ENCODE data around the gene AMIGO1. TPM values are rescaled to one million over a fixed set of nuclear protein-coding genes. Genes with fewer than 3 reads are reported as not detected.
A peak's percentile ranks its signal among the peaks of the same experiment; 100 is the strongest.

AMIGO1 gene
- total RNA-seq, 1 experiment from 2014 or later = 0.51 TPM

DNA sequence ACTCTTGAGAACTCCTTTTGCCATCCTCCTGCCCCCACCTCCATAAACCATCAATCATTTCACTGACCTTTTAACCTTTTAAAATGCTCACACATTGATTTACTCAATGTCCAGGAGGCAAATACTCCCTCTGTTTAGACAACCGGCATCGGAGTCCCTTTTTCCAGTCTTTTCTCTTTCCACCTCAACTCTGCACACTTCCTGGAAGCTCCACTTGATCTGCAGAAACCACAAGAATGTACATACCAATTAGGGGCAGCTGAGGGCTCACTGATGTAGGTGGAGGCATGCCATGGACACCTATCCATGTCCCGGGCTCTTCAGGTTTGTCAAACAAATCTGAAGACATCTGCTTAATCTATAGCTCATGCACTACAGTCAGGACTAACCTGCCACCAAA is 5.3 kb upstream of the AMIGO1 start:
- no peak for DNase-seq (ENCODE audit: low read depth)
- in situ Hi-C loops (cut with HindIII; ENCODE audit: low pct_unique_long_range_greater_than_20kb, low sequenced_read_pairs) = no loop called here

DNA sequence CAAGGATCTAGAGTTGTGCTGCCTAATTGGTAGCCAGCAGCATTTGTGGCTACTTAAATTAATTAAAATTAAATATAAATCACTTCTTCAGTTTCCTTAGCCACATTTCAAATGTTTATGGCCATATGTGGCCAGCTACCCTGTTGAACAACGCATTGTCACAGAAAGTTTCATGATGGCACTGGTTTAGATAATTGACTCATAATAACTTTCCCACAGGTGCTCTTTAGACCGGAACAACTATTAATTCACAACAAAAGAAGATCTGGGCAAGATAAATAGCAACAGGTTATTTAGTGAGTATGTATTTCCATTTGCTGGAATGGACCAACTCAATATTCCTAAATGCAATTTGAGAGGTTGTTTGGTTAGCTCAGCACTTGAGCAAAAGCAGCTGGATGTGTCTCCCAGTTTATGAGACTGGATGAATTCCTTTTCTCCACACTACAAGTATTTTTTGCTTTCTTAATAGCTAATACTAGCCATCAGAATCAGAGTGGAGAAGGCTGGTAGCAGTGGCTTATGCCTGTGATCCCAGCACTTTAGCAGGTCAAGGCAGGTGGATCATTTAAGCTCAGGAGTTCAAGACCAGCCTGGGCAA is 3.7 kb upstream of the AMIGO1 start:
- no peak for DNase-seq (ENCODE audit: low read depth)
- in situ Hi-C loops (cut with HindIII; ENCODE audit: low pct_unique_long_range_greater_than_20kb, low sequenced_read_pairs) = no loop called here

- no peak for DNase-seq (ENCODE audit: low read depth)
- in situ Hi-C loops (cut with HindIII; ENCODE audit: low pct_unique_long_range_greater_than_20kb, low sequenced_read_pairs) = no loop called here
Observed at GRCh38 chr1:109508873-109509175, 703 bp downstream of the AMIGO1 start.

GRCh38 chr1:109508001-109508872 is 1.3 kb downstream of the AMIGO1 start:
- in situ Hi-C loops (cut with HindIII; ENCODE audit: low pct_unique_long_range_greater_than_20kb, low sequenced_read_pairs) = no loop called here

DNA sequence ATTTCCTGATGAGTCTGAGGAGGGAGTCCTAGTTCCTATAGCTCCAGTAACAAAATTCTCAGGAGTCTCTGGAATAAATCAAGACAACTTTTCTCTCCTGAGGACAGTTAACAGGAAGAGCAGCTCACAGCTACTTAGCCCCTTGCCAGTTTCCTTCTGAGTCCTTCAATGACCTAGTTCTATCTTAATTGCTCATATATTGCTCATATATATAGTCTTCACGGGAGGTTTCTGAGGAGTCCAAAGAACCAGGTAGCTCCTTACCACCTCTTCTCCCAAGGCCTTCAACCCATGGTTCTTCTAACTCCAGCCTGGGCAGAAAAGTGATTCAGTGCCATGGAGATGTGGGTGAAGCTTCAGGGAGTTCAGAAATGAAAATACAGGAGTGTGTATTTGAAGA is 4.6 kb downstream of the AMIGO1 start:
- no peak for DNase-seq (ENCODE audit: low read depth)
- in situ Hi-C loops (cut with HindIII; ENCODE audit: low pct_unique_long_range_greater_than_20kb, low sequenced_read_pairs) = no loop called here

More at GRCh38 chr1:109508001-109508872, 1.3 kb downstream of the AMIGO1 start:
- no peak for DNase-seq (ENCODE audit: low read depth)

GRCh38 chr1:109503935-109504334 is 5.6 kb downstream of the AMIGO1 start:
- in situ Hi-C loops (cut with HindIII; ENCODE audit: low pct_unique_long_range_greater_than_20kb, low sequenced_read_pairs) = no loop called here
- DNase-seq (ENCODE audit: low read depth) = no peak

GRCh38 chr1:109502364-109502851 is 7.1 kb downstream of the AMIGO1 start:
- no peak for DNase-seq (ENCODE audit: low read depth)
- in situ Hi-C loops (cut with HindIII; ENCODE audit: low pct_unique_long_range_greater_than_20kb, low sequenced_read_pairs) = no loop called here

GRCh38 chr1:109501644-109502363 is 7.7 kb downstream of the AMIGO1 start:
- no peak for DNase-seq (ENCODE audit: low read depth)
- in situ Hi-C loops (cut with HindIII; ENCODE audit: low pct_unique_long_range_greater_than_20kb, low sequenced_read_pairs) = no loop called here

DNA sequence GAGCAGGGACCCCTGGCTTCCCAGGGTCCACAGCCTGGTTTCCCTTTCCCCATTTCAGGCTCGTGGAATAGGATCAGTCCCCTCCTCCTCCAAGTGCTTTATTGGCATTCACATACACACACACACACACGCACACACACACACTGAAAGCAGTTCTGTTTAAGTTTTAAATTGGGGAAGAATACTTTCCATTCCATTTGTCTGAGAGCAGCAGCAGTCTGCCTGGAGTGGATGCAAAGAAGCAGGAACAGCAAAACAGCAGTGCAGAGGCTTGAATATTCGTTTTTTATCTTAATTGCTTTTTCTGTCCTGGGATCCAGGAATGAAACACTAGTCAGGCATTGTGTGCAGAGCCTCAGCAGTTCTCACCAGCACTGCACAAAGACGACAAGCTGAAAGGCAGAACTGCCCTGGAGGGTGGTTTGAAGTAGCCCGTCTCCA is 8.6 kb downstream of the AMIGO1 start:
- in situ Hi-C loops (cut with HindIII; ENCODE audit: low pct_unique_long_range_greater_than_20kb, low sequenced_read_pairs) = no loop called here
- no peak for DNase-seq (ENCODE audit: low read depth)

DNA sequence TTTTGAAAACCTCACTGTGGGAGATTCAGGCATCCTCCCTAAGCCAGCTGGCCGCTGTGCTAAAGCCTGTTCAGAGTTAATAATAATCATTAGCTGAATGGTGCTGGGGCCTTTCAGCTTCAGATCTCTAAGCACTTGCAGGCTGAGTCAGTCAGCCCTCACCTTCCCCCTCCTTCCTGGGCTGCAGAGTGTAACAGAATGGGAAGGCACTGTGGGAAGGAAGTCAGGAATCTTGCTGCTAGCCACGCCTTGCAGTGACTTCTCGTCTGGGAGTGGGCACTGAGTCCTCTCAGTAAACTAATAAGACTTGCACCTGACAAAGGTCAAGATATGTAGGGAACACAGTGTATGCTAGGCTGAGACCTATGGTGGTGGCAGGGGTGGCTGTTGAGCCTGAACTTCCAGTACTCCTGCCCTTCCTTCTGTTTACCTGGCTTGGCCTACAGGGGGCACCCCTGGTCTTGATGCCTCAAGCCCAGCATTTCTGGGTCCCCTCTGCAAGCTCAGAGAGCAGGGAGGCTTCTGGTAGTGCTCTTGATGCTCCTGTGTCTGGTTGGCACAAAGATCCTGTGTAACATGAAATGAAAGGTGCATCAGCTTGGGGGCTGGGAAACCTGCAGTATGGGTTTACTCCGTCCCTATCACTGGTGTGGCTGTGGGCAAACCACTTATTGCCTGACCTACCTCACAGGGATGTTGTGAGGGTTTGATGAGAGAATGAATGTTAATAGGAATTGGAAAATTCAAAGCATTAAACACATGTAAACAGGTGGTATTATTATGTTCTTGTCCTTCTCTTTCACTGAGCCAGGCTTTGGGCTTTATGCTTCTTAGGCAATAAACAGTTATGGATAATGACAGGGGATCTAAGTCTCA is 9.6 kb downstream of the AMIGO1 start:
- peak; percentile 70 for DNase-seq (ENCODE audit: low read depth)
- in situ Hi-C loops (cut with HindIII; ENCODE audit: low pct_unique_long_range_greater_than_20kb, low sequenced_read_pairs) = no loop called here

DNA sequence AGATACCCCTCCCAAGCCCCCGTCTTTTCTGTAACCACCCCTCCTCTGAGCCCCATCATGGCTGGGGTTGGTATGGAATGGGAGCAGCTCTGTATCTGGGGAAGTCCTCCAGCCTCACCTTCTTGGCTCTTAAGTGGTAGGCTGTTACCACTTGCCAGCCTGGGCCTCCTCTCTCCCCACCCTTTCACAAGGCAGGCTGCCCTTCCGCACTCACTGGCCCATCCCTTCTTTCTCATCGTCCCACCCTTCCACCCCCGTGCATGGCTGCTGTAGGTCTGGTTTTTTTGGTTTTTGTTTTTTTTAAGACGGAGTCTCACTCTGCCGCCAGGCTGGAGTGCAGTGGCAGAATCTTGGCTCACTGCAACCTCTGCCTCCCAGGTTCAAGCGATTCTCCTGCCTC is 10.4 kb downstream of the AMIGO1 start:
- in situ Hi-C loops (cut with HindIII; ENCODE audit: low pct_unique_long_range_greater_than_20kb, low sequenced_read_pairs) = no loop called here
- DNase-seq (ENCODE audit: low read depth) = no peak

GRCh38 chr1:109498161-109498801 is 11.2 kb downstream of the AMIGO1 start:
- in situ Hi-C loops (cut with HindIII; ENCODE audit: low pct_unique_long_range_greater_than_20kb, low sequenced_read_pairs) = no loop called here
- no peak for DNase-seq (ENCODE audit: low read depth)

GRCh38 chr1:109497449-109498160 is 11.9 kb downstream of the AMIGO1 start:
- no peak for DNase-seq (ENCODE audit: low read depth)
- in situ Hi-C loops (cut with HindIII; ENCODE audit: low pct_unique_long_range_greater_than_20kb, low sequenced_read_pairs) = no loop called here

DNA sequence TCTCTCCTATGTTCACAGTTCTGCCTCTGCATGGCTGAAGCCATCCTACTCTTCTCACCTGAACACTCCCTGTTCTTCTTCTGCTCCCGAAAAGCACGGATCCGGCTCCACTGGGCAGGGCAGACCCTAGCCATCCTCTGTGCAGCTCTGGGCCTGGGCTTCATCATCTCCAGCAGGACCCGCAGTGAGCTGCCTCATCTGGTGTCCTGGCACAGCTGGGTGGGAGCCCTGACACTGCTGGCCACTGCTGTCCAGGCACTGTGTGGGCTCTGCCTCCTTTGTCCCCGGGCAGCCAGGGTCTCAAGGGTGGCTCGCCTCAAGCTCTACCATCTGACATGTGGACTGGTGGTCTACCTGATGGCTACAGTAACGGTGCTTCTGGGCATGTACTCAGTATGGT is 13.8 kb downstream of the AMIGO1 start:
- in situ Hi-C loops (cut with HindIII; ENCODE audit: low pct_unique_long_range_greater_than_20kb, low sequenced_read_pairs) = no loop called here
- no peak for DNase-seq (ENCODE audit: low read depth)

- in situ Hi-C loops (cut with HindIII; ENCODE audit: low pct_unique_long_range_greater_than_20kb, low sequenced_read_pairs) = no loop called here
- peak; percentile 86 for DNase-seq (ENCODE audit: low read depth)
Observed at GRCh38 chr1:109493805-109494539, 15.6 kb downstream of the AMIGO1 start, which contains the start of gene CYB561D1. CYB561D1 (plus strand) TSS chr1:109494094; CDS start chr1:109494140, 46 bp downstream.

GRCh38 chr1:109493227-109493626 is 16.3 kb downstream of the AMIGO1 start:
- DNase-seq (ENCODE audit: low read depth) = no peak
- in situ Hi-C loops (cut with HindIII; ENCODE audit: low pct_unique_long_range_greater_than_20kb, low sequenced_read_pairs) = no loop called here
